NT2/D1 (cell line): ENCODE data around the gene TMEM50B.

Experiments used
- DNase-seq: peaks from one replicate; pipeline ENCODE4 v3.0.0-alpha.2; 2011; ENCODE audit warnings: low read depth, low spot score
- H3K27me3 ChIP-seq: 2 replicates; pipeline ENCODE4 v1.6.0; 2011; ENCODE audit warnings: mild to moderate bottlenecking; ENCODE audit not compliant: insufficient read length, insufficient read depth
- H3K36me3 ChIP-seq: 2 replicates; pipeline ENCODE4 v1.6.1; 2011; ENCODE audit warnings: mild to moderate bottlenecking, low read length, mixed read lengths; ENCODE audit not compliant: insufficient read depth, insufficient read length
- H3K4me1 ChIP-seq: 2 replicates; pipeline ENCODE4 v1.5.1; 2011; ENCODE audit not compliant: insufficient read depth, insufficient read length
- H3K4me3 ChIP-seq: 2 replicates; pipeline ENCODE4 v1.5.1; 2011; ENCODE audit warnings: low read depth; ENCODE audit not compliant: insufficient read length
- H3K9ac ChIP-seq: 2 replicates; pipeline ENCODE4 v1.6.0; 2011; ENCODE audit warnings: low read depth; ENCODE audit not compliant: insufficient read length
- H3K9me3 ChIP-seq: 2 replicates; pipeline ENCODE4 v1.5.1; 2011; ENCODE audit warnings: mild to moderate bottlenecking, low read length; ENCODE audit not compliant: insufficient read depth
- SUZ12 ChIP-seq: IDR thresholded peaks from 2 replicates; pipeline ENCODE4 v1.6.1; 2011; ENCODE audit not compliant: insufficient read length, insufficient read depth; ENCODE audit errors: extremely low read depth
- YY1 ChIP-seq: IDR thresholded peaks from 2 replicates; pipeline ENCODE4 v1.6.1; 2011; ENCODE audit not compliant: insufficient read length, insufficient read depth
- ZNF274 ChIP-seq: IDR thresholded peaks from 2 replicates; pipeline ENCODE4 v1.6.1; 2011; ENCODE audit warnings: mild to moderate bottlenecking, low read depth, low read length

Gene TMEM50B

GRCh38 chr21:33479679-33480480, at the start of gene TMEM50B:
Gene TMEM50B, minus strand, starts transcription at chr21:33479974. Its CDS starts 11,089 bp downstream, at chr21:33468885.
- TF ChIP-seq YY1: no peak
- no peak for TF ChIP-seq SUZ12
- no peak for TF ChIP-seq ZNF274
- Histone ChIP-seq H3K36me3 (peaks cover 10% of the 10 kb centered on the region), H3K9ac (peak within 1 kb of the TSS; percentile 93), H3K9me3 (no peaks in the 10 kb centered on the region), H3K27me3 (peaks cover 6% of the 10 kb centered on the region), H3K4me1 (peaks cover 4% of the 10 kb centered on the region), H3K4me3 (peak within 1 kb of the TSS; percentile 83)
- DNase-seq: peak; percentile 96

GRCh38 chr21:33522953-33523349, 43.2 kb upstream of the TMEM50B start:
- DNase-seq: no peak
- no peaks in the 10 kb centered on the region for H3K4me1 ChIP-seq
- no peak overlapping the region for H3K9ac ChIP-seq
- no peak for TF ChIP-seq ZNF274
- TF ChIP-seq YY1: no peak
- TF ChIP-seq SUZ12: no peak
- peaks cover 92% of the 10 kb centered on the region for H3K36me3 ChIP-seq
- no peaks in the 10 kb centered on the region for H3K9me3 ChIP-seq
- H3K27me3 ChIP-seq: no peaks in the 10 kb centered on the region
- H3K4me3 ChIP-seq: no peak overlapping the region

GRCh38 chr21:33522297-33522952, 42.7 kb upstream of the TMEM50B start:
- no peak for TF ChIP-seq SUZ12
- no peak for TF ChIP-seq YY1
- TF ChIP-seq ZNF274: no peak
- Histone ChIP-seq H3K4me1 (no peaks in the 10 kb centered on the region), H3K36me3 (peaks cover 92% of the 10 kb centered on the region), H3K4me3 (no peak overlapping the region), H3K9me3 (no peaks in the 10 kb centered on the region), H3K27me3 (no peaks in the 10 kb centered on the region), H3K9ac (no peak overlapping the region)
- no peak for DNase-seq

- Histone ChIP-seq H3K9me3 (no peaks in the 10 kb centered on the region), H3K27me3 (no peaks in the 10 kb centered on the region), H3K4me3 (no peak overlapping the region), H3K9ac (no peak overlapping the region), H3K4me1 (no peaks in the 10 kb centered on the region), H3K36me3 (peaks cover 90% of the 10 kb centered on the region)
- DNase-seq: no peak
- no peak for TF ChIP-seq ZNF274
- no peak for TF ChIP-seq SUZ12
Observed at GRCh38 chr21:33518899-33519298, 39.1 kb upstream of the TMEM50B start.

- Histone ChIP-seq H3K36me3 (peaks cover 94% of the 10 kb centered on the region), H3K4me3 (no peak overlapping the region), H3K9ac (no peak overlapping the region), H3K27me3 (no peaks in the 10 kb centered on the region), H3K4me1 (no peaks in the 10 kb centered on the region), H3K9me3 (no peaks in the 10 kb centered on the region)
- no peak for DNase-seq
- TF ChIP-seq SUZ12 (no peak), ZNF274 (no peak), YY1 (no peak)
Observed at GRCh38 chr21:33514229-33514628, 34.5 kb upstream of the TMEM50B start.

GRCh38 chr21:33512481-33512880, 32.7 kb upstream of the TMEM50B start:
- no peaks in the 10 kb centered on the region for H3K9me3 ChIP-seq
- H3K4me1 ChIP-seq: no peaks in the 10 kb centered on the region
- TF ChIP-seq ZNF274 (no peak), YY1 (no peak), SUZ12 (no peak)
- H3K4me3 ChIP-seq: no peak overlapping the region
- H3K36me3 ChIP-seq: peaks cover 93% of the 10 kb centered on the region
- no peaks in the 10 kb centered on the region for H3K27me3 ChIP-seq
- no peak for DNase-seq
- no peak overlapping the region for H3K9ac ChIP-seq

GRCh38 chr21:33511639-33512038, 31.9 kb upstream of the TMEM50B start:
- Histone ChIP-seq H3K9ac (no peak overlapping the region), H3K36me3 (peaks cover 93% of the 10 kb centered on the region), H3K9me3 (no peaks in the 10 kb centered on the region)

More at GRCh38 chr21:33511639-33512038, 31.9 kb upstream of the TMEM50B start:
- TF ChIP-seq SUZ12 (no peak), YY1 (no peak), ZNF274 (no peak)
- Histone ChIP-seq H3K4me1 (no peaks in the 10 kb centered on the region), H3K4me3 (no peak overlapping the region), H3K27me3 (no peaks in the 10 kb centered on the region)
- DNase-seq: no peak
